HCT116 (cell line): ENCODE results near the gene PLAC8. TPM values are rescaled to one million over a fixed set of nuclear protein-coding genes. Genes with fewer than 3 reads are reported as not detected.

Source experiments
- ATAC-seq: fragments of 200-7000 bp; cut with Tn5 transposase; 2 replicates; pipeline ENCODE4 v1.9.1; 2020; ENCODE audit warnings: mild to moderate bottlenecking, moderate library complexity
- BruUV-seq: library from RNA; stranded (reverse); fragments of 400-500 nt; replicated peaks from 2 replicates; lab custom pipeline; 2021; lab: Mats Ljungman, UMichigan
- CTCF ChIA-PET: fragments of 300-600 bp; sonication (Branson Sonifier 250); formaldehyde crosslinking; loops from one replicate; lab custom pipeline; 2021; ENCODE audit warnings: antibody characterized with exemption; lab: Charles Lee
- POLR2A ChIA-PET: fragments of 300-600, 350-600 bp; sonication (Branson Sonifier 250); formaldehyde crosslinking; loops from one replicate; lab custom pipeline; 2021; ENCODE audit warnings: antibody characterized with exemption; lab: Charles Lee
- RAD21 ChIA-PET, 2 experiments: fragments of 300-600 bp; sonication (Branson Sonifier 250); formaldehyde crosslinking; loops; one replicate each; lab custom pipeline; 2023; ENCODE audit warnings: low total read pairs in 2 of 2; ENCODE audit not compliant: uncharacterized antibody in 2 of 2, unreplicated experiment in 2 of 2, low non-redundant PET in 1 of 2; lab: Charles Lee
- DNase-seq: peaks from one replicate; pipeline ENCODE4 v3.0.0-alpha.2; 2010; ENCODE audit warnings: low read depth, low spot score
- H2AFZ ChIP-seq: fragments of 200-600 bp; shearing (Covaris generic), sonication (generic); 2 replicates; pipeline ENCODE4 v1.6.1; 2017; ENCODE audit warnings: low read depth, mixed run types, mixed read lengths, antibody characterized with exemption, low read length; ENCODE audit not compliant: poor library complexity, severe bottlenecking
- H3K27ac ChIP-seq: 2 replicates; pipeline ENCODE4 v1.5.1; 2012; ENCODE audit warnings: low read depth, low read length
- H3K27me3 ChIP-seq: fragments of 200-600 bp; sonication (generic); 2 replicates; pipeline ENCODE4 v1.6.1; 2016; ENCODE audit warnings: mixed run types, low read length, mixed read lengths; ENCODE audit not compliant: insufficient read depth
- H3K36me3 ChIP-seq, 2 experiments: fragments of 200-500 bp in 1 of 2; fragments of 200-600 bp in 1 of 2; sonication (Bioruptor generic) in 1 of 2; sonication (generic) in 1 of 2; 2 replicates each; pipeline versions ENCODE4 v1.5.1 to v1.6.1; 2014 to 2016; ENCODE audit warnings: low read length in 2 of 2, inconsistent platforms in 1 of 2, mixed read lengths in 1 of 2, mixed run types in 1 of 2; ENCODE audit not compliant: insufficient read depth in 2 of 2, control insufficient read depth in 1 of 2
- H3K4me1 ChIP-seq, 2 experiments: fragments of 200-600 bp in 1 of 2; sonication (generic) in 1 of 2; 2 replicates each; pipeline versions ENCODE4 v1.5.1 to v1.6.1; 2012 to 2017; ENCODE audit warnings: low read length in 2 of 2, inconsistent platforms in 1 of 2, mild to moderate bottlenecking in 1 of 2, mixed read lengths in 1 of 2, mixed run types in 1 of 2, moderate library complexity in 1 of 2; ENCODE audit not compliant: insufficient read depth in 2 of 2, control insufficient read depth in 1 of 2
- H3K4me2 ChIP-seq: fragments of 200-600 bp; sonication (generic); 2 replicates; pipeline ENCODE4 v1.6.1; 2017; ENCODE audit warnings: mixed run types, low read length, mixed read lengths
- H3K4me3 ChIP-seq, 2 experiments: fragments of 200-600 bp in 1 of 2; sonication (generic) in 1 of 2; replicated peaks in 1 of 2; 2 replicates each; pipeline ENCODE4 v1.5.1; 2011 to 2016; ENCODE audit warnings: low read length in 2 of 2, control low read depth in 1 of 2, low read depth in 1 of 2, mild to moderate bottlenecking in 1 of 2, mixed read lengths in 1 of 2, mixed run types in 1 of 2
- H3K79me2 ChIP-seq: fragments of 200-600 bp; sonication (generic); 2 replicates; pipeline ENCODE4 v1.6.1; 2017; ENCODE audit warnings: mild to moderate bottlenecking, mixed run types, low read length, moderate library complexity, mixed read lengths; ENCODE audit not compliant: insufficient read depth
- H3K9ac ChIP-seq: fragments of 200-600 bp; sonication (generic); 2 replicates; pipeline ENCODE4 v1.6.1; 2016; ENCODE audit warnings: low read length, mixed read lengths
- H3K9me2 ChIP-seq: fragments of 200-600 bp; sonication (generic), shearing (Covaris generic); 2 replicates; pipeline ENCODE4 v1.6.1; 2017; ENCODE audit warnings: mixed run types, mild to moderate bottlenecking, moderate library complexity; ENCODE audit not compliant: insufficient read depth
- H3K9me3 ChIP-seq, 2 experiments: fragments of 200-500 bp in 1 of 2; fragments of 200-600 bp in 1 of 2; sonication (Bioruptor generic) in 1 of 2; sonication (generic) in 1 of 2; 2 replicates each; pipeline ENCODE4 v1.6.1; 2014 to 2017; ENCODE audit warnings: low read length in 2 of 2, mixed read lengths in 2 of 2, inconsistent platforms in 1 of 2, low read depth in 1 of 2, mild to moderate bottlenecking in 1 of 2, mixed run types in 1 of 2, moderate library complexity in 1 of 2; ENCODE audit not compliant: control insufficient read depth in 1 of 2, insufficient read depth in 1 of 2
- H4K20me1 ChIP-seq: fragments of 200-600 bp; sonication (generic), shearing (Covaris generic); 2 replicates; pipeline ENCODE4 v1.6.1; 2017; ENCODE audit warnings: mixed run types, mild to moderate bottlenecking, moderate library complexity; ENCODE audit not compliant: insufficient read depth
- ATF3 ChIP-seq: IDR thresholded peaks from 2 replicates; pipeline ENCODE4 v1.6.1; 2012
- CBX3 ChIP-seq: IDR thresholded peaks from 2 replicates; pipeline ENCODE4 v1.6.1; 2012; ENCODE audit warnings: low read depth
- CTCF ChIP-seq, 3 experiments: fragments of 200-600 bp in 1 of 3; sonication (generic) in 1 of 3; IDR thresholded peaks in 2 of 3; conservative IDR thresholded peaks in 1 of 3; 2 replicates each; pipeline ENCODE4 v1.5.1; 2012 to 2017; ENCODE audit warnings: low read depth in 2 of 3, low read length in 2 of 3, antibody characterized with exemption in 1 of 3, borderline replicate concordance in 1 of 3, control low read depth in 1 of 3, mild to moderate bottlenecking in 1 of 3, mixed read lengths in 1 of 3, mixed run types in 1 of 3, moderate library complexity in 1 of 3; ENCODE audit not compliant: insufficient read depth in 1 of 3
- EGR1 ChIP-seq: IDR thresholded peaks from 2 replicates; pipeline ENCODE4 v1.6.1; 2012; ENCODE audit warnings: low read depth
- ELF1 ChIP-seq: IDR thresholded peaks from 2 replicates; pipeline ENCODE4 v1.6.1; 2012; ENCODE audit warnings: low read depth, borderline replicate concordance
- EZH2 ChIP-seq: fragments of 200-600 bp; sonication (generic); IDR thresholded peaks from 2 replicates; pipeline ENCODE4 v1.6.1; 2017; ENCODE audit warnings: antibody characterized with exemption, mixed run types
- ZBTB33 ChIP-seq: IDR thresholded peaks from 2 replicates; pipeline ENCODE4 v1.6.1; 2011; ENCODE audit warnings: mild to moderate bottlenecking, low read length, moderate library complexity; ENCODE audit not compliant: insufficient replicate concordance; ENCODE audit errors: extremely low read depth
- ZFX ChIP-seq: fragments of 450-650 bp; IDR thresholded peaks from 2 replicates; pipeline ENCODE4 v1.6.1; 2017
- intact Hi-C: fragments of 100-400 bp; cut with micrococcal nuclease; formaldehyde crosslinking; loops from 2 replicates; pipeline ENCODE4 v1.10.0; 2022
- total RNA-seq: library from RNA; stranded (reverse); gene quantifications from one replicate; pipeline ENCODE4 v1.2.1, GENCODE V29; 2021; ENCODE audit not compliant: unreplicated experiment

Gene PLAC8
- total RNA-seq, 1 experiment from 2014 or later = 0.61 TPM

GRCh38 chr4:83115000-83115399, 471 bp upstream of the PLAC8 start (continued):
- TF ChIP-seq CTCF (IDR thresholded peaks at IDR 0.05 in 2 of 3, conservative IDR thresholded peaks at IDR 0.05 in 1 of 3; ENCODE audit: borderline replicate concordance in 1 of 3, insufficient read depth in 1 of 3, low read depth in 2 of 3, low read length in 2 of 3) = no peak
- no peak for TF ChIP-seq ZBTB33
- no peak for TF ChIP-seq EZH2
- TF ChIP-seq ATF3 = no peak
- no peak for TF ChIP-seq ELF1
- TF ChIP-seq CBX3 = no peak

GRCh38 chr4:83113429-83113786, 1.1 kb downstream of the PLAC8 start:
- intact Hi-C loops = no loop called here
- POLR2A ChIA-PET = no interaction called here
- H3K4me1 ChIP-seq = peaks cover 7 to 21% of the 10 kb centered on the region in 2 experiments; a peak in 3 of 4 replicates
- H3K27me3 ChIP-seq = no peaks in the 10 kb centered on the region
- CTCF ChIA-PET = no interaction called here
- RAD21 ChIA-PET = no interaction called here
- BruUV-seq = no TSS peak
- H2AFZ ChIP-seq = no peak overlapping the region
- no peak for DNase-seq
- H3K4me2 ChIP-seq = no peak overlapping the region
- no peaks in the 10 kb centered on the region for H3K9me3 ChIP-seq
- no peak overlapping the region for H3K27ac ChIP-seq
- no peaks in the 10 kb centered on the region for H3K79me2 ChIP-seq
- no peaks in the 10 kb centered on the region for H3K9me2 ChIP-seq
- H4K20me1 ChIP-seq = no peaks in the 10 kb centered on the region
- H3K36me3 ChIP-seq = no peaks in the 10 kb centered on the region
- no peak overlapping the region for H3K9ac ChIP-seq
- ATAC-seq = no peak
- no peak overlapping the region for H3K4me3 ChIP-seq
- no peak for TF ChIP-seq ZFX
- TF ChIP-seq EGR1 = no peak
